Stimulated activated CD8-positive, alpha-beta memory T cell treated with anti-CD3 and anti-CD28 coated beads, Interleukin-12 subunit alpha, Interleukin-12 subunit beta, amount 100 ng/mL, for 4 hours (primary cell): ENCODE results near the gene BLVRB.

ENCODE experiments used
- DNase-seq: peaks from one replicate; pipeline ENCODE4 v3.0.0-alpha.2; 2020; ENCODE audit warnings: low read depth

Gene BLVRB

GRCh38 chr19:40400559-40400958 is 65.0 kb downstream of the BLVRB start:
- no peak for DNase-seq

DNA sequence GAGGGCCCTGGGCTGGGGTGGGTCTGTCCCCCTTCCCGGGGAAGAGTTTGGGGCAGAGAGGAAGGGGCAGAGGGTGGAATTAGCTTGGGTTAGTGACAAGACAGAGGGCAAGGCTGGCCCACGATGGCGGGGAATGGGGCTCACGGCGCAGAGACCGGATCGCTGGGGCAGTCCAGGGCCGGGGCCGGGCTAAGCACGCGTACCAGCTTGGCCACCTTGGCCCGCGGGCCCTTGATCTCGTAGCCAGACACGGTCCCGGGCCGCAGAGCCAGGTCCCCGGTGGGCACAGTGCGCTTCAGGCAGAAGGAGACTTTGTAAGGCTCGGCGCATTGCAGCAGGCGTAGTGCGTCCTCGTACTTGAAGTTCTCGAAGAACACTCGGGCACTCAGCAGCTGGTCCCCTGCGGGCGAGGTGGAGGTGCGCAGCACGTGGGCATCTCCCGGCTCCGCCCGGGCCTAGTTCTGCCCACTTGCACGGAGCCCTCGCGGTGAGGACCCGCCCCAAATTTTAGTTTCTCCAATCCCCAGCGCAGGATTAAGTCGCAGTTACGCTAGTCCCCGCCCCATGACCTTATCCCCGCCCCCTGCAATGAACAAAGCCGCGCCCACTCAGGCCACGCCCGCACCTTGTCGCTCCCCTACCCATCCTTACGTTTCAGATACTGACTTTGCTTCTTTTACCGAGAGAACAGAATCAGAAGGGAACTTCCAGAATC is 67.0 kb downstream of the BLVRB start:
- peak; percentile 13 for DNase-seq
